RCC 7860 (cell line): ENCODE data around the gene MAJIN.

Source experiments
- DNase-seq: peaks from one replicate; pipeline ENCODE4 v3.0.0-alpha.2; 2015; ENCODE audit warnings: low spot score
- FAIRE-seq: peaks from 2 replicates; lab custom pipeline; 2012; peaks lifted over from hg19 to GRCh38; lab: Jason Lieb, UNC

Gene MAJIN

DNA sequence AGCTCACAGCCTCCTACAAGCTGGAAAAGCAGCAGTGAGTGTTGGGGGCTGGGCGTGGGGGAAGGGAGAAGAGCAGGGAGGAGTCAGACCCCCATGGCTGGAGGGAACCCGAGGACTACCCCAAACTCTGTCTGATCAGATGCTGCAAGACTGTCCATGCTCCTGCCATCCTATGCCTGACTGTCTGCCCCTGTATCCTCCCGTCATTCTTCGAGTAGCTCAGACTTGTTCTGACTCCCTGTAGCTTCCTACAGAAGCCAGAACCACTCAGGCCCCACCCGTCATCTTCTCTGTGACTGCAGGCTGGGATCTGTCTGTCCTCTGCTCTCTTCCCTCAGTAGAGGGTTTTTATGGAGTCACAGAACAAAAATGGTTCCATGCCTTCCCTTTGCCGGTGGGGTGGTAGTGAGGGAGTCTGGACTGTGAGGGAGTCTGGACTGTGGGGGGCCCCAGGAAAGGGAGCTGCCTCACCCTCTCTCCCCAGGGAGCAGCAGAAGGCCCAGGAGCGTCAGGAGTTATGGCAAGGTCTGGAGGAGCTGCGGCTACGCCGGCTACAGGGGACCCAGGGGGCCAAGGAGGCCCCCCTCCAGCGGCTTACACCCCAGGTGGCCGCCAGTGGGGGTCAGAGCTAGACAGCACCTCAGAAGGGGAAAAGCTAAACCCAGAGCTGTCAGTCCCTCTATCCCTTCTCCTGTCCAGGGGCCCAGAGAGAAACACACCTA lies 38.5 kb downstream of the MAJIN start:
- FAIRE-seq (no peak), DNase-seq (no peak)

DNA sequence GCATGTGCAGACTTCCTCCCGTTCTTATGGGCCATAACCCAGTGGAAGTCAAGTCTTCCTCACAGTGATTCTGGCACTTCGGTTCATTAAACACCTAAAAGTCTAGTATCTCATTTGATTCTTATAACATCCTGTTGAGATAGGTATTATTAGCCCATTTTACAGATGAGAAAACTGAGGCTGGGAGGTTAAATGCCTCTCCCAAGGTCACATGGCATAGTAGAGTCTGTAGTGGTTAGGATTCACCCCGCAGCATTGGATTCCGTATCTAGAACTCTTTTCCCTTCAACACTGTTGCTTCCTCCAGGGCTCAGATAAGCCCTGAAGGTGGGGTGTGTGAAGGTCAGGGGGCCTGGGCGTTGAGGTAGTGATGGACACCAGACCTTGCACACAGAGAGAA lies 39.6 kb downstream of the MAJIN start:
- DNase-seq, result no peak
- no peak for FAIRE-seq

DNA sequence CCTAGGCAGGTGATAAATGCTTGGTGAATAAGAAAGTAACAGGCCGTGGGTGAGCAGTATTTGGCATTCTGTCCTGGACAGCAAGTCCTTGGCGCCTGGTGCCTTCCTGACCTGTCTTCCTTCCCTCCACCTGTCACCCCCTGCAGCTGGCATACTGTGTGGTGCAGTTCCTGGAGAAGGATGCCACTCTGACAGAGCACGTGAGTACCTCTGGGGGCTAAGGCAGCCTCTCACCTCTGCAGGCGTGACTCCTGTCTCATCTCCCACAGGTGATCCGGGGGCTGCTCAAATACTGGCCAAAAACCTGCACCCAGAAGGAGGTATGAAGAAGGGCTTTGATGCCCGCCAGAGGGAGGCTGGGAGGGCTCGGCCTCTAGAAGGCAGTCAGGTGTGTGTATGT lies 40.6 kb downstream of the MAJIN start:
- FAIRE-seq, result no peak
- no peak for DNase-seq

DNA sequence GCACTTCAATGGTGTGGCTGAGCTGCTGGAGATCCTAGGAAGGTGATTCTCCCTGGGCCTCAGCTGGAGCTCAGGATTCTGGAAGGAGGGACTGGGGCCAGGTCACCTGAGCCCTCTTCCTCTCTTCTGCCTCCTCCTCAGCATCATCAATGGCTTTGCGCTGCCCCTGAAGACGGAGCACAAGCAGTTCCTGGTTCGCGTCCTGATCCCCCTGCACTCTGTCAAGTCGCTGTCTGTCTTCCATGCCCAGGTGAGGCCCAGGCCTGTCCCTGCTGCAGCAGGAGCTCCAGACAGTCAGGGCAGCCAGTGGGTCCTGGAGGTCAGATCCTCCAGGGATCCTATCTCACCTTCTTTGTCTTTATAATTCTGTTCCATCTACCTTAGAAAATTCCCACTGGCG lies 41.6 kb downstream of the MAJIN start:
- no peak for DNase-seq
- FAIRE-seq, result no peak

DNA sequence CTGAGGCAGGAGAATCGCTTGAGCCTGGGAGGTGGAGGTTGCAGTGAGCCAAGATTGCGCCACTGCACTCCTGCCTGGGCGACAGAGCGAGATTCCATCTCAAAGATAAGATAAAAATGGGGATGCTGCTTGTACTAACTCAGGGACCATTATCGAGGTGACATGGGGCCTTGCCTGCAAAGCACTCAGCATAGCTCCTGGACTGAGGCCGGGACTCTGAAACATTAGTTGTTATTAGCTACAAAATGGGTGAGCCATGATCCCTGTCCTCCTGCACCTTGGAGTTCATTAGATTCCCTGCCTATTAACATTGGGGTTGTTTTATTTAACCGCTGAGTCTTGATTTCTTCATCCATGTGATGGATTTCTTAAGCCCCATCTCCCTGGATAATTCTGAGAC lies 42.3 kb downstream of the MAJIN start:
- FAIRE-seq, result no peak

DNA sequence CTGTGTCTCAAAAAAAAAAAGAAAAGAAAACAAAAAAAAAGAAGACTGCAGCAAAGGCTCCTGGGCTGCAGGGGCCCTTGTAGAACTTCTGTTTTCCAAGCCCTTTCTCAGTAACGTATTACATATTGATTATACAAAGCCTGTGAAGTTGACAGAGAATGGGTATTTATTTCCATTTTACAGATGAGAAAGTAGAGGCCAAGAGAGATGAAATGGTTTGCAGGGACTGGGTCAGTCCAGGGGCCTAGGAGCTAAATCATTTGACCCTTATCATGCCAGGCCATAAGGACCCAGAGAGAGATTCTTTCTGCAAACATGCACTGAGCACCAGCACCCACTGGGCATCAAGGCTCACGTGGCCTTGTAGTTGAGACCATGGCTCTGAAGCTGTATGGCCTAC lies 43.0 kb downstream of the MAJIN start:
- FAIRE-seq (no peak), DNase-seq (no peak)

More for the DNA sequence above, 42.3 kb downstream of the MAJIN start:
- no peak for DNase-seq

DNA sequence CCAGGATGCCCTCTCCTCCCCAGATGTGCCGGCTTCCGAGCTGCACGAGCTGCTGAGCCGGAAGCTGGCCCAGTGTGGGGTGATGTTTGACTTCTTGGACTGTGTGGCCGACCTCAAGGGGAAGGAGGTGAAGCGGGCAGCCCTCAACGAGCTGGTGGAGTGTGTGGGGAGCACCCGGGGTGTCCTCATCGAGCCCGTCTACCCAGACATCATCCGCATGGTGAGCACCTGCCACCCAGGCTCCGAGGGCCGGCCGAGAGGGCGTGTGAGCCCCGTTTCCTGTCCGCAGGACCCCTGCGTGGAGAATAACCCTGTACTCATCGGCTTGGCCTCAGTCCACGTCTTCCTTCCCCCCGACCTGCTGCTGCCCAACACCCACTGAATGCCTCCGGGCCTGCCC lies 45.2 kb downstream of the MAJIN start:
- DNase-seq (no peak), FAIRE-seq (no peak)

DNA sequence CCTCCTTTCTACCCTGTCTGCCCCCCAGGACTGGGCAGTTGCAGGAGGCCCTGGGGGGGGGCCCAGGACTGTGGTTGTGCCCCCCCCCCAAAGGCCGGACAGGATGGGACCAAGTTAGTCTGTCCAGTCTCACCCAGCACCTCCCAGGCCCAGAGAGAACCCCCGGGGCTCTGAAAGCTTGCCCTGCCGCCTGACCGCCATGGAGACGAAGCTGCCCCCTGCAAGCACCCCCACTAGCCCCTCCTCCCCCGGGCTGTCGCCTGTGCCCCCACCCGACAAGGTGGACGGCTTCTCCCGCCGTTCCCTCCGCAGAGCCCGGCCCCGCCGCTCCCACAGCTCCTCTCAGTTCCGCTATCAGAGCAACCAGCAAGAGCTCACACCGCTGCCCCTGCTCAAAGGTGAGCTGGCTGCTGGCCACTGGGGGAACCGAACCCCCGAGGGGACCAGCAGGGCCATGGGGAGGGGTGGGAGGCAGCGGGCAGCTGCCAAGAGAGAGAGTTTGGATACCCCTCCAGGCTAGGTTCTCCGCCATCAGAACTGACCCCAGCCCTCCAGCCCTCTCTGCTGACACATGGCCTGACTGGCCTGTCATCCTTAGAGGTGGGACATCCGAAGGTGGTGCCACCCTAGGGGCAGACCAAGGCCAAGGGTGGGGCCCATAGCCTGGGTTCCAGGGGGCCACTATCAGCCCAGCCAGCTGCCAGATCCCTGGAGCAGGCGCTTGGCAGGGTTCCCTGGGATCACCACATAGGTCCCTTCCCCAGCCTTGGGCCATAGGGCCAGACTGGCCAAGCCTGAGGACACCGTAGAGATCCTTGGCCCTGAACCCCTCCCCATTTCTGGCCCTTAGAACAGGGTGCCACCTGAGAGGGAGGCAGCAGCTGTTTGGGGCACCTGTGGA lies 46.1 kb downstream of the MAJIN start:
- DNase-seq, result no peak
- FAIRE-seq, result no peak

DNA sequence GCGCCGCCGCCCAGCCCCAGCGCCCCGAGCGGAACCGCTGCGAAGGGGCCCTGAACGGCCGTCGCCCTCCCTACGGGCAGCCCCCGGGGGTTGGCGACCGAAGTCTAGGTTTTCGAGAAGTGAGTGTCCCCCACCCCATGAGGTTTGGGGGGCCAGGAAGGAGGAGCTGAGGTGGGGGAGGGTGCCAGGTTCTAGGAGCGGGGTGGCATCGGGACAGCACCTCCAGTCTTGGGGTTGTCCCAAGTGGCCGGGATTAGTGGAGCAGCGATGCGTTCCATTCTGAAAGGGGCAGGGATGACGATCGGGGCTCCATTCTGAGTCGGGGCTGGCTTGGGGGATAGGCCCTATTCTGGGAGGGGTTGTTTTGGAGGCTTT lies 47.0 kb downstream of the MAJIN start:
- DNase-seq, result no peak
- FAIRE-seq, result no peak

DNA sequence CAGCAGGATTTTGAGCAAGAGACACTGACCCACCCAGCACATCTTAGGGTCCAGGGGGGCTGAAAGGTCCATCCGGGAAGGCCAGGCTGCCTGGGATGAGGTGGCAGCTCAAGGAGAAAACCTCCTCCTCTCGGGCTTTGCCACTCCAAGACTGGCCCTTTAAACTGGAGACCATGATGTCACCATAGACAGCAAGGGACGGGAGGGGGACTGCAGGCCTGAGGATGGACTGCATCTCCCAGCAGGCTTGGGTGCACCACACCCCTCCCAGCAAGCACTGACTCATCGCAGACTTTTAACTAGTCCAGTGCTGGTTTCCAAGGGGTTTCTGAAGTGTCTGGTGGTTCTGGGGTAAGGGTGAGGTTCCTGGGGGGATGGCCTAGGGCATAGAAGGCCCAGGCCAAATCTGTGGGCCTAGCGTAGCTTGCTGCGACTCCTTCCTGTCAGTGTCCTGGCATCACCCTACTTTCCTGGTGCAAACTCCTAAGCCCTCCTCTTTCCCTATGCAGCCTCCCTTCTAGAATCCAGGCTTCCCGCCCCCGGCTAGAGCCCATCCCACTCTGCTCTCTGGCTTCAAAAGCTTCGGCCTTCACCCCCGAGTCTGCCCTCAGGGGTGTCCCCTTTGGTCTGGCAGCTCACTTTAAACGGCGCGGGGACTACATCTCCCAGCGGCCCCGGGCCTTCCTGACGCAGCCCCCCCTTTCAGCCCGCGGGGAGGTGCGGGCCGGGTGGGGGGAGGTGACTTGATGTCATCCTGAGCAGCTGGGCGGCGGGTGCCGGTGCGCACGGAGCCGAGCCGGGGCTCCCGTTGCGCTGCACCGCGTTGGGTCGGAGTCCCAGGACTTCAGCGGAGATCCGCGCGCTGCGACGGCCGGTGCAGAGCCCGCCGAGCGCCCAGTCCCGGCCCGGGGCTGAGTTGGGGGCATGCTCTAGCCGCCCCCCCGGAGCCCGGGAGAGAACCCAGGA lies 47.7 kb downstream of the MAJIN start, which contains the start of gene PPP2R5B:
TSS of gene PPP2R5B (plus strand) at position 746 of the 966 bp plus-strand sequence. CDS start 1,046 bp downstream, outside the sequence.
- peak; percentile 67 for FAIRE-seq
- peak; percentile 82 for DNase-seq

DNA sequence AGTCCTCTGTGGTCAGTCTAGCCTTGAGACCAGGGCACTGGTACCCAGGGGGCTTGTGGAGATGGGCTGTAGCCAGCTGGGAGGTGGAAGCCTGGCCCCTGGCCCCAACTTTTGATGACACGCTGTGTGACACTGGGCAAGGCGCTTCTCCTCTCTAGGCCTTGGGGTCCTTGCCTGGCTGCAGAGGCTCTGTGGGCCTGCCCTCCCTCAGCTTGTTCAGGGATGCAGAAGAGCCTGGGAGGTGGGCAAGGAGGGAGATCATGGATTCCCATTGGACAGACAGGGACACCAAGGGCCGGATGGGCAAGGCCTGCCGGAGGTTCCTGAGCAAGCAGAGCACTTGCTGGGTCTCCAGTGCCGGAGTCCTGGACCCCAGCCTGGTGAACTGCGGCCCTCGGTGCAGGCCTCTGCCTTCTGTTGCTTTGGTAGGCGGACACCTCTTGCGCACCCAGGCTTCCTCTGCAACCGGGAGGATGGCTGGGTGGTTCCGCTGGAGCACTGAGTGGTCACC lies 48.7 kb downstream of the MAJIN start:
- DNase-seq (no peak), FAIRE-seq (no peak)

DNA sequence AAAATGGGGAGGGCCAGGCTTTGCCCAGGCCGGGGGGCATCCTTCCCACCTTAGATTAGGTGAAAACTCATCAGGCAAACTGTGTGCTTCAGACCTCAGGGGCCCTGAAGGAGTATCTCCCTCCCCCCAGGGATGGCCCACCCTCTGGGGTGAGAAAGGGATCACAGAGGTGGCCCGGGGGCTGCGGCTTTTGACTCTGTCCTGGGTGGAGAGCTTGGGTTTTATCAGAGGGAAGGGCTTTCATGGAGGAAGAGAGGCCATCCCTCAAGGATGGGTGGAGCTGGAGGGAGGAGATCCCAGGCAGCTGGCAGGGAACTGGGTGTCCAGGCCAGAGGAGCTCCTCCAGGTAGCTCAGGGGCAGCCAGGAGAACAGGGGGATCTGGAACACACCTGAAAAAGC lies 50.5 kb downstream of the MAJIN start:
- no peak for DNase-seq

DNA sequence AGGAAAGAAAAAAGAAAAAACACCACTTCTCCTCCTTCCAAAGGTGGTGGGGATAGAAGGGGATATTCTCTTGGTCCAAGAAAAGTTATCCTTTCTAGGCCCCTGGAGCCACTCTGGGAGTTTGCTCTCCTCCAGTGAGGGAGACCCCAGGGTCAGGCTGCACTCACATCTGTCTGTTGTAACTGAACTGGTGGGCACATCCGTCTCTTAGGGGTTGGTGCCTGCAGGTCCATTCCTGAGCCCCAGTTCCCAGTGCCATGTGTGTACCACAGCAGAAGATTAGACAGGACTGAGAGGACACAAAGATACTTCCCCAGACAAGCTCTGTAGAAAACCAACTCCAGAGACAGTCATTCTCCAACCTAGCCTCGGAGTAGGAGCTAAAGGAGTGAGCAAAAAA lies 51.8 kb downstream of the MAJIN start:
- DNase-seq (no peak), FAIRE-seq (no peak)

More for the DNA sequence above, 50.5 kb downstream of the MAJIN start:
- FAIRE-seq, result no peak

DNA sequence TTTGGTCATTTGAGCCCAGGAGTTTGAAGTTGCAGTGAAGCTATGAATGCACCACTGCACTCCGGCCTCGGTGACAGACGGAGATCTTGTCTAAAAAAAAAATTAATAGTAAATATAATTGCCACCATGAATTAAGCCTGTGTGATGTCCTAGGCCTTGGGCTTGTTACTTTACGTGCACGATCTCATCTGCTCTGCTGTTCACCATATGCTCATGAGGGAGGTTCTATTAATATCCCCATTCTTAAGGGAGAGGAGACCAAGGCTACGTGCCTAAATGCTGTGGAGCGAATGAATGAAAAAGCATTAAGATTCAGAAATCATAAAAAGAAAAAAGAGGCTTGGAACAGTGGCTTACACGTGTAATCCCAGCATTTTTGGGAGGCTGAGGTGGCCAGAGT lies 52.3 kb downstream of the MAJIN start:
- FAIRE-seq, result no peak
- DNase-seq, result no peak

DNA sequence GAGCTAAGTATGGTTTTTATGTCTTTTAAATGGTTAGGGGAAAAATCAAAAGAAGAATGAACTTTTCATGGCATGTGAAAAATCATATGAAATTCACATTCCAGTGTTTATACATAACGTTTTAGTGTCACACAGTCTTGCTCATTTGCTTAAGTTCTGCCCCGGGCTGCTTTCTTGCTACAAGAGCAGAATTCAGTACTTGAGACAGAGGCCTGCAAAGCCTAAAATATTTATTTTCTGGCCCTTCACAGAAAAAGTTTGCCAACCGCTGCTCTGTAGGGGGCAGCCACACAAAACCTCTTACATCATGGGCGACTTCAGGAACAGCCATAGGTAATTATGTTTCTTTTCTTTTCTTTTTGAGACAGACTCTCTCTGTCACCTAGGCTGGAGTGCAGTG lies 53.9 kb downstream of the MAJIN start:
- FAIRE-seq (no peak), DNase-seq (no peak)

DNA sequence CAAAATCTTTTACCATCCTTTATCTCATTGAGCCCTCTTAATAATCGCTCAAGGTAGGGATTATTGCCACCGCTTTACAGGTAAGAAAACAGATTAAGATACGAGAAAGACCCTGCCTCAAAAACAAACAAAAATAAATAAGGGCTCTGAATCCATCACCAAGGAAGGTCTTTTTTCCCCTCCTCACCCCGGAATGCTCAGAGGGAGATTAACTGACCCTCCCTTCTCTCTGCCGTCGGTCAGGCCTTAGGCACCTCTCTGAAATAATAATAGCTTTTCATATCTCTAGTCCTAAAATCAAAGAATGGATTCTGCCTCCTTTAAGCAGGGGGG lies 54.3 kb downstream of the MAJIN start:
- FAIRE-seq (no peak), DNase-seq (no peak)

DNA sequence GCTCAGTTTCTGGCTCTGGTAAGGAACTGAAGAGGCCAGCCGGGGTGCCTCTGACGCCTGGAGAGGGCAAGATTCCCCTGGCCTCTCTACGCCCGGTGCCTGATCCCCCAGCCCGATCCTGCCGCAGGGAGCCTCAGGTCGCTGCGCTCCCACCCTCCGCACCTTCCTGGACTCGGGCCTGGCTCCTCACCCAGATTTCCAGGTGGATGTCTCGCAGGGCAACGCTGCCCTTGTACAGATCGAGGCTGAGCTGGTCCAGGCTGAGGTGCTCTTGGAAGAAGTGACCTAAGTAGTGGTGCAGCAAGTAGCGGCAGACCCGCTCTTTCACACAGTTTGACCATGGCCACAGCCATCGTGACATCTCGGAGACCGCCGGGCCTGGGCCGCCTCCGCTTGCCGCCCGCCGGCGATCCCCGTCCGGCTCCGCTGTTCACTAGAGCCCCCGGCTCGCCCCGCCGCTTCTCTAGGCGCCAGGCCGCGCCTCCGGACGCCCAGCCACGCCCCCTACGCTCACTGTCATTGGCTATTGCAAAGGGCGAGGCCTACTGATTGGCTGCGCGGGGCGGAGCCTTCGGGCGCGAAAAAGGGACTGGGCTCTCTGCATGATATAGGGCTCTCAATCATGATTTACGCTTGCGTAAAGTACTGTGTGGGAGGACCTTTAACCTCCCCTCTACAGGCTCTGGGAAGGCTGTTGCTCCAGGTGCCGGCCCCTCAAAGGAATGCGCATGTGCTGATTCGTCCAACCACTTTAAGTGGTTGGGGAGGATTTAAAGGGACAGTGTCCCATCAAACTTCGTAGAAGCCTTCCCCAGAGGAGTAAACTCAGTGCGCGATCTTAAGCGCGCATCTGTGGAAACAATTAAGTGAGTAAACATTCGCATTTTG lies 54.9 kb downstream of the MAJIN start, which contains the start of gene ATG2A:
TSS of gene ATG2A (minus strand) at position 435 of the 888 bp plus-strand sequence. CDS start at position 361, 74 bp downstream.
- DNase-seq, result peak; percentile 99

DNA sequence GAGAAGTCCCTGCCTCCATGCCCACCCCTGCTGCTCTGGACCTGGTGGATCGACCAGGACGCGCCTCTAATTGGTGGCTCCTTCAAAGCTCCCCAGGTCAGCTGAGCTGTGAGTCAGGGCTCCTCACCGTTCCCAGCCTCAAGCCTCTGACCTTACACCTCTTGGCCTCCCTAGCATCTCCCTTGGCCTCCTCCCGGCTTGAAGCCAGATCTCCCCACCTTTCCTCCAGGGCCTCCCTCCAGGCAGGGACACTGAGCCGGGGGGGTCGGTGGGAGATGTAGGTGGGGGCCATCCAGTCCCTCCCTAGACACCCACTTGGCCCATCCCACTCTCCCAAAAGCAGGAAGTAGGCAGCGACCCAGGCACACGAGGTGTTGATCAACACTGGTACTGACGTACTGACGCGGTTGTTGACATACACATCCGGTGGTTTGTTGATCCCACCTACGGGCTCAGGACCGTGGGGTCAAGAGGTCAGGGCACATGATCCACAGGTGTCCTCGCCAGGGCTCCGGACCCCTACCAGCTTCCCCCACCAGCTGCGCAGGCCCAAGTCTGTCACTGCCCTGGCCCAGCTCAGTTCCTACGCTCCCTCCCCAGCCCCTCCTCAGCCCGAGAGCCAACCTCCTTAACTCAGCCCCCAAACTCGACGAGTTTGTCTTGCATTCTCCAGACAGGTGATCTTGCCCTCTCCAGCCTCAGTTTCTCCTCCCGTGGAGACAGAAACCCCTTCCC lies 55.7 kb downstream of the MAJIN start:
- DNase-seq, result no peak
- FAIRE-seq, result no peak

More for the DNA sequence above, 54.9 kb downstream of the MAJIN start, which contains the start of gene ATG2A:
- peak; percentile 94 for FAIRE-seq

DNA sequence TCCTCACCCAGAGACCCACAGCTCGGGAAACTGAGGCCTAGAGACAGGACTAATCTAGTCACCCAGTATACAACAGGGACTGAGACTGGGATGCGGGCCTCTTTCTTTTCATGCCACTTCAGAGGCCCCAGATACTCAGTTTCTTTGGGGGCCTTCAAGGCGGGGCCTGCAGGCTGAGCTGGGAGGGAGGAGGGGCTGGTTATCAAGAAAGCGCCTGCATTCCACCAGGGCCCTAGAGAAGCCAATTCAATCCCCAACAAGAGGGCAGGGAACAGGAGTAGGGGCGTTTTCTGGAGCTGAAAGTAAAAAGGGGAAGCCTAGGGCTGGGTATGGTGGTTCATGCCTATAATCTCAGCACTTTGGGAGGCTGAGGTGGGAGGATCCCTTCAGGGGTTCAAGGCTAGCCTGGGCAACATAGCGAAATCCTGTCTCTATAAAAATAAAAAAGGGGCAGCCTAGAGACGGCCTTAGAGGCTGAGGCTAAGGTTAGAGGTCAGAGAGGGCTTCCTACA lies 56.5 kb downstream of the MAJIN start:
- DNase-seq (no peak), FAIRE-seq (no peak)
